T follicular helper cell (primary cell): ENCODE data around the gene VPS25.

Experiments used
- DNase-seq: peaks from one replicate; pipeline ENCODE4 v3.0.0-alpha.2; 2020; ENCODE audit warnings: low read depth

The VPS25 gene

GRCh38 chr17:42795465-42795864 is 22.2 kb downstream of the VPS25 start:
- no peak for DNase-seq

DNA sequence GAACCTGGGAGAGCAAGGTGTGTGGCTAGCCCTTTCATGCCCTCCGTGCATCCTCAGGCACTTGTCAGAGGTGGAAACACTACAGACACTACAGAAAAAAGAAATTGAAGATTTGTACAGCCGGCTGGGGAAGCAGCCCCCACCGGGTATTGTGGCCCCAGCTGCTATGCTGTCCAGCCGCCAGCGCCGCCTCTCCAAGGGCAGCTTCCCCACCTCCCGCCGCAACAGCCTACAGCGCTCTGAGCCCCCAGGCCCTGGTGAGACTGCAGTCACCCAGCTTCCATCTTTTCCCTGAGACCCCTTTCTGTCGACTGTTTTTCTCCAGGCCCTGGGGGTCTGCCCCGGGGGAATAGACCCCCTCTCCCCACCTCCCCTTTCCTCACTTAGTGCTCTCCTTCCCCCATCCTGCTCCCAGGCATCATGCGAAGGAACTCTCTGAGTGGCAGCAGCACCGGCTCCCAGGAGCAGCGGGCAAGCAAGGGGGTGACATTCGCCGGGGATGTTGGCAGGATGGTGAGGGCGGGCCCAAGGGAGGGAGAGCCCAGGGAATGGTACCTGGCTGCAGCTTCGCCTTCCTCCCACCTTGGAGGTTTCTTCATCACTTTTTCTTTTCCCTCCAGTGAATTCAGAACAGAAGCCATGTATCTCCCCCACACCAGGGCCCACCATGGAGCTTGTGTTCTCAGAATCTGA is 23.0 kb downstream of the VPS25 start:
- no peak for DNase-seq

GRCh38 chr17:42797067-42798007 is 24.1 kb downstream of the VPS25 start:
- DNase-seq: no peak

- DNase-seq: no peak
Observed at GRCh38 chr17:42798011-42798382, 24.7 kb downstream of the VPS25 start.

DNA sequence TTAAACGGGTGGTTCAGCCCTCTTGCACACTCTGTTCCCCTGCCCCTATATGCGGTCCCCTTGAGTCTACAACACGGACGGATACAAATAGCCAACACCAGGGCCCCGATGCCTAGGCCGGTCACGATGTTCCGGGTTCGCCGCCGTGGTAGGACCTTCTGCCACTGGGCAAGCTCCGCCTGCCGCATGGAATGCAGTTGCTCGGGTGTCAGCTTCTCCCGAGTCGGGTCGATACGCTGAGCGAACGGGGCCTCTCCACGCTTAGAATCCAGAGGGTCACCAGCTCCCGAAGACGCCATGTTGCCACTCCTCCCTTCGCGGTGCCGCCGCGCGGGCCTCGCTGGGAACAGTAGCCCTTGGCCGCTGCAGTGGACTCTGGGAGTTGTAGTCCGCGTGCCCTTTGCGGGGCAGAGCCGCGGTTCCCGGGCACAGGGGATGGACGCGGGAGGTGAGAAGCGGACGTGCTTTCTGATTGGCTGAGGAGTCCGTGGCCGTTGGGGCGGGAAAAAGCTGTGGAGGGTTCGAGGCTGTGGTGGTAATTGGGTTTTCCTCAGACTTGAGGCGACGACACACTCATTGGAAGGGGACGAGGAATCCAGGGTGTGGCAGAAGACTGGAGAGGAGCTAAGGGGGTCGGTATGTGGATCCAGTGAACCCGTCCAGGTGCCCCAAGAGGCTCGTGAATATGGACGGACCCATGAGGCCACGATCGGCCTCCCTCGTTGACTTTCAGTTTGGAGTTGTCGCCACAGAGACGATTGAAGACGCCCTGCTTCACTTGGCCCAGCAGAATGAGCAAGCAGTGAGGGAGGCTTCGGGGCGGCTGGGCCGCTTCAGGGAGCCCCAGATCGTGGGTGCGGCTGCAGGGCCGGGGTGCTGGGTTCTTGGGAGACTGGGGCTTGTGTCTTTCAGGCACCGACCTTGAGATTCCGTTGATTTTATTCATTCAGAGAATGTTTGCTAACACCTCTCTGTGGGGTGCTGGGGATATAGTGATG is 25.4 kb downstream of the VPS25 start, which contains the start of the genes CNTD1 and COA3:
Gene CNTD1 (plus strand): TSS at position 479 of the 998 bp plus-strand sequence. CDS start 207 bp downstream, at position 686.
Gene COA3 (minus strand): TSS at position 322 of the 998 bp plus-strand sequence. CDS start 23 bp downstream, at position 299.
- peak; percentile 54 for DNase-seq

GRCh38 chr17:42803074-42803883 is 30.0 kb downstream of the VPS25 start:
- no peak for DNase-seq

GRCh38 chr17:42804918-42805367 is 31.7 kb downstream of the VPS25 start:
- DNase-seq: no peak

- no peak for DNase-seq
Observed at GRCh38 chr17:42806249-42806648, 33.0 kb downstream of the VPS25 start.

DNA sequence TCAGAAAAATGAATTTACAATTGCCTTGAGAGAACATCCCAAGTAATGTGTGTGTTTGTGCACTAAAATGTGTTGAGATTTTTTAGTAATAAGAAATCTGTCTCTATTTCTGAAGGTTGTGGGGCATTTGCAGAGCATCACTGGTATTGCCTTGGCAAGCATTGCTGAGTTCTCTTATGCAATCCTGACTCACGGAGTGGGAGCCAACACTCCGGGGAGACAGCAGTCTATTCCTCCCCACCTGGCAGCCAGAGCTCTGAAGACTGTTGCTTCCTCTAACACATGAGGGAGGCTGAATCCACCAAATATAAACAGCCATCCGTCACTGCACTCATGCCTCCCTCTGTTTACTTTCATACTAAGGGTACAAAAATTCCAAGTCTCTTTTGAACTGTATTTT is 36.0 kb downstream of the VPS25 start:
- DNase-seq: no peak

- DNase-seq: no peak
Observed at GRCh38 chr17:42814633-42815399, 41.6 kb downstream of the VPS25 start.

DNA sequence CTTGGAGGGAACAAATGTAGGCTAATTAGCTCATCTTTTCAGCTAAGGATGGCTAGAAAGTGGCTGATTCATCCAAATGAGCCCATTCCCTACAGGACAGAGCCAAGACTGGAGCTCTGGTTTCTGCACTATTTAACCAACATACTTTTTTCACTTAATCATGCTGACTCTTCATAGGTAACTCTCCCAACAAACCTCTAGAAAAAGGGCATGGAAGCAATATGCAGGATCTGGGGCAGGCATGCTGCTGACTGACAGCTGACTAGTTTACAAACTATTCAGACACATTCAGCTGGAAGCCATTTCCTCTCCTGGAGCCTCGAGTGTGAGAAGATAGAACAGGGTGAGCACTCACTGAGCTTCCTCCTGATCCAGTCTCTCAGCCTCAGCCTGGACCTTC is 44.6 kb downstream of the VPS25 start:
- DNase-seq: no peak

GRCh38 chr17:42818379-42818778 is 45.1 kb downstream of the VPS25 start:
- no peak for DNase-seq

GRCh38 chr17:42819939-42820535 is 46.8 kb downstream of the VPS25 start:
- DNase-seq: peak; percentile 47

DNA sequence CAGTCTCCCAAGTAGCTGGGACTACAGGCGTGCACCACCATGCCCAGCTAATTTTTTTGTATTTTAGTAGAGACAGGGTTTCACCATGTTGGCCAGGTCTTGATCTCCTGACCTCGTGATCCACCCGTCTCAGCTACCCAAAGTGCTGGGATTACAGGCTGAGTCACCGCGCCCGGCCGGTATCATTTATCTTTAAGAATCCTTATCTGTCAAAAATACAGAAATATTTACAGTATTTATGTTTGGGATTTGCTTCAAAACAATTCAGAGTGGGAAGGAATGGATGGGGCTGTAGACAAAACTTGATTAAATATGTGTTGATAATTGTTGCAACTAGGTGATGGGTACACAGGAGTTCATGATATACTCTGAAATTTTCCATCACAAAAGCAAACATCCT is 47.9 kb downstream of the VPS25 start:
- no peak for DNase-seq

- no peak for DNase-seq
Observed at GRCh38 chr17:42827472-42827871, 54.2 kb downstream of the VPS25 start.
